Breast epithelium (tissue), 4 donors: ENCODE data around the gene OLFML2B. TPM values are rescaled to one million over a fixed set of nuclear protein-coding genes. Genes with fewer than 3 reads are reported as not detected.

Experiments used
- DNase-seq, 2 donors: peaks; one replicate each; pipeline ENCODE4 v3.0.0-alpha.2; 2019; ENCODE audit warnings: low spot score in 2 of 2
- H3K27ac ChIP-seq, 2 donors: fragments of 200-600 bp; sonication (generic) in 1 of 2; one replicate each; pipeline ENCODE4 v1.5.1; 2016 to 2019; ENCODE audit warnings: mild to moderate bottlenecking in 1 of 2
- H3K27me3 ChIP-seq, 2 donors: fragments of 200-600 bp; sonication (generic) in 1 of 2; one replicate each; pipeline versions ENCODE4 v1.5.1 to v1.6.0; 2017 to 2019; ENCODE audit warnings: control low read depth in 1 of 2, mild to moderate bottlenecking in 1 of 2
- H3K36me3 ChIP-seq: fragments of 200-600 bp; one replicate; pipeline ENCODE4 v1.5.1; 2019
- H3K4me1 ChIP-seq, 2 donors: fragments of 200-600 bp; sonication (generic); one replicate each; pipeline ENCODE4 v1.5.1; 2016 to 2019; ENCODE audit warnings: control low read depth in 1 of 2
- H3K4me3 ChIP-seq, 3 donors: fragments of 200-600 bp; sonication (generic); 1 replicate in 2 of 3; 2 replicates in 1 of 3; pipeline ENCODE4 v1.5.1; 2016 to 2019; ENCODE audit warnings: mild to moderate bottlenecking in 3 of 3, moderate library complexity in 2 of 3
- H3K9me3 ChIP-seq, 2 donors: fragments of 200-600 bp; sonication (generic) in 1 of 2; one replicate each; pipeline ENCODE4 v1.5.1; 2016 to 2019; ENCODE audit warnings: control low read depth in 1 of 2
- CTCF ChIP-seq, 3 donors: fragments of 450-650 bp; IDR thresholded peaks; one replicate each; pipeline ENCODE4 v1.5.1; 2016 to 2017; ENCODE audit warnings: antibody characterized with exemption in 3 of 3, mild to moderate bottlenecking in 3 of 3, moderate library complexity in 3 of 3
- POLR2A ChIP-seq: fragments of 450-650 bp; IDR thresholded peaks from one replicate; pipeline ENCODE4 v1.6.1; 2016; ENCODE audit warnings: antibody characterized with exemption, mild to moderate bottlenecking, moderate library complexity
- POLR2AphosphoS5 ChIP-seq, 3 donors: sonication (generic); formaldehyde crosslinking; IDR thresholded peaks; one replicate each; pipeline ENCODE4 v1.6.1; 2017; ENCODE audit warnings: antibody characterized with exemption in 3 of 3
- intact Hi-C: fragments of 100-400 bp; cut with DNase I; formaldehyde crosslinking; loops from one replicate; pipeline ENCODE4 v1.15.1; 2023; ENCODE audit warnings: low total_unique reads
- total RNA-seq, 3 donors: library from RNA; depleted of rRNA; stranded (reverse); fragments of >200 nt; gene quantifications; one replicate each; pipeline ENCODE4 v1.1.0, GENCODE V29; 2016

The OLFML2B gene
- total RNA-seq, 3 donors from 2014 or later: 5.2 to 9.6 (median 7.3) TPM

- Histone ChIP-seq H3K36me3 (no peaks in the 10 kb centered on the region), H3K4me1 (no peaks in the 10 kb centered on the region), H3K4me3 (no peak overlapping the region), H3K9me3 (no peaks in the 10 kb centered on the region), H3K27ac (no peak overlapping the region), H3K27me3 (no peaks in the 10 kb centered on the region)
- intact Hi-C loops: no loop called here
- no peak for DNase-seq
- TF ChIP-seq CTCF (IDR thresholded peaks at IDR 0.05) (no peak), POLR2AphosphoS5 (IDR thresholded peaks at IDR 0.05) (no peak), POLR2A (no peak)
Measured at GRCh38 chr1:162036163-162036562, 12.5 kb upstream of the OLFML2B start.

GRCh38 chr1:162035241-162035640 lies 11.6 kb upstream of the OLFML2B start:
- intact Hi-C loops: no loop called here
- DNase-seq: no peak
- TF ChIP-seq CTCF (IDR thresholded peaks at IDR 0.05): no peak
- no peak for TF ChIP-seq POLR2A
- no peak for TF ChIP-seq POLR2AphosphoS5 (IDR thresholded peaks at IDR 0.05)

GRCh38 chr1:162033428-162033827 lies 9.8 kb upstream of the OLFML2B start:
- Histone ChIP-seq H3K27ac (no peak overlapping the region), H3K9me3 (no peaks in the 10 kb centered on the region), H3K36me3 (no peaks in the 10 kb centered on the region), H3K27me3 (no peaks in the 10 kb centered on the region), H3K4me1 (no peaks in the 10 kb centered on the region), H3K4me3 (no peak overlapping the region)
- TF ChIP-seq POLR2AphosphoS5 (IDR thresholded peaks at IDR 0.05): no peak
- intact Hi-C loops: no loop called here
- no peak for DNase-seq

More at GRCh38 chr1:162035241-162035640, 11.6 kb upstream of the OLFML2B start:
- Histone ChIP-seq H3K27ac (no peak overlapping the region), H3K27me3 (no peaks in the 10 kb centered on the region), H3K9me3 (no peaks in the 10 kb centered on the region), H3K4me1 (no peaks in the 10 kb centered on the region), H3K4me3 (no peak overlapping the region), H3K36me3 (no peaks in the 10 kb centered on the region)

- H3K36me3 ChIP-seq: no peaks in the 10 kb centered on the region
- TF ChIP-seq POLR2AphosphoS5 (IDR thresholded peaks at IDR 0.05): no peak
- no peak for TF ChIP-seq POLR2A
- no peak overlapping the region for H3K4me3 ChIP-seq
- no peaks in the 10 kb centered on the region for H3K9me3 ChIP-seq
- no peak overlapping the region for H3K27ac ChIP-seq
- intact Hi-C loops: no loop called here
- H3K4me1 ChIP-seq: no peaks in the 10 kb centered on the region
- DNase-seq: no peak
- H3K27me3 ChIP-seq: peaks cover 0 to 5% of the 10 kb centered on the region in 2 donors
Measured at GRCh38 chr1:162030759-162031280, 7.2 kb upstream of the OLFML2B start.

GRCh38 chr1:162029157-162029556 lies 5.5 kb upstream of the OLFML2B start:
- DNase-seq: no peak
- peaks cover 0 to 5% of the 10 kb centered on the region in 2 donors for H3K27me3 ChIP-seq
- H3K4me1 ChIP-seq: no peaks in the 10 kb centered on the region
- no peaks in the 10 kb centered on the region for H3K36me3 ChIP-seq
- TF ChIP-seq CTCF (IDR thresholded peaks at IDR 0.05): no peak
- no peak for TF ChIP-seq POLR2AphosphoS5 (IDR thresholded peaks at IDR 0.05)
- no peak for TF ChIP-seq POLR2A
- no peaks in the 10 kb centered on the region for H3K9me3 ChIP-seq
- no peak overlapping the region for H3K4me3 ChIP-seq
- intact Hi-C loops: no loop called here
- H3K27ac ChIP-seq: no peak overlapping the region

- intact Hi-C loops: no loop called here
- Histone ChIP-seq H3K27ac (no peak overlapping the region), H3K27me3 (peaks cover 0 to 5% of the 10 kb centered on the region in 2 donors), H3K9me3 (no peaks in the 10 kb centered on the region), H3K4me1 (no peaks in the 10 kb centered on the region), H3K36me3 (no peaks in the 10 kb centered on the region), H3K4me3 (no peak overlapping the region)
- TF ChIP-seq CTCF (IDR thresholded peaks at IDR 0.05): no peak
- TF ChIP-seq POLR2AphosphoS5 (IDR thresholded peaks at IDR 0.05): no peak
- TF ChIP-seq POLR2A: no peak
- DNase-seq: no peak
Measured at GRCh38 chr1:162028726-162029125, 5.1 kb upstream of the OLFML2B start.
